HEK293 (cell line): ENCODE measurements around the gene TAAR6.

Experiments
- CTCF ChIP-seq: fragments of 450-650 bp; formaldehyde crosslinking; IDR thresholded peaks from 2 replicates; pipeline ENCODE4 v1.5.1; 2016; ENCODE audit warnings: missing biosample characterization, missing genetic modification characterization
- GFI1B ChIP-seq: fragments of 450-650 bp; formaldehyde crosslinking; IDR thresholded peaks from 2 replicates; pipeline ENCODE4 v1.5.1; 2016; ENCODE audit warnings: missing biosample characterization, missing genetic modification characterization
- YY1 ChIP-seq: fragments of 450-650 bp; formaldehyde crosslinking; IDR thresholded peaks from 2 replicates; pipeline ENCODE4 v1.5.1; 2018; ENCODE audit warnings: missing biosample characterization, missing genetic modification characterization
- ZBTB17 ChIP-seq: fragments of 450-650 bp; formaldehyde crosslinking; IDR thresholded peaks from 2 replicates; pipeline ENCODE4 v1.5.1; 2016; ENCODE audit warnings: missing biosample characterization, missing genetic modification characterization
- ZNF292 ChIP-seq: fragments of 450-650 bp; formaldehyde crosslinking; IDR thresholded peaks from 2 replicates; pipeline ENCODE4 v1.5.1; 2016; ENCODE audit warnings: low read depth, missing biosample characterization, missing genetic modification characterization, borderline replicate concordance
- ZNF433 ChIP-seq: fragments of 450-650 bp; formaldehyde crosslinking; IDR thresholded peaks from 2 replicates; pipeline ENCODE4 v1.5.1; 2016; ENCODE audit warnings: missing biosample characterization, missing genetic modification characterization, low read depth
- ZNF677 ChIP-seq: fragments of 450-650 bp; IDR thresholded peaks from 2 replicates; pipeline ENCODE4 v1.5.0; 2018; ENCODE audit warnings: missing biosample characterization, mild to moderate bottlenecking, missing genetic modification characterization, moderate library complexity

GRCh38 chr6:132596201-132596600 lies 26.1 kb downstream of the TAAR6 start:
- TF ChIP-seq ZNF433 (no peak), ZNF677 (tag by site-specific recombination) (no peak), YY1 (tag by site-specific recombination) (no peak), CTCF (tag by site-specific recombination) (no peak), ZBTB17 (tag by site-specific recombination) (no peak), ZNF292 (tag by site-specific recombination) (no peak), GFI1B (tag by site-specific recombination) (no peak)
